Adrenal gland (tissue), 12 donors: ENCODE measurements around the gene DSTN. TPM values are rescaled to one million over a fixed set of nuclear protein-coding genes. Genes with fewer than 3 reads are reported as not detected.

Source experiments
- DNase-seq, 7 donors: peaks; one replicate each; pipeline ENCODE4 v3.0.0-alpha.2; 2019 to 2020
- H3K27ac ChIP-seq, 5 donors: fragments of 200-600 bp; sonication (generic) in 4 of 5; 1 replicate in 3 of 5; 2 replicates in 2 of 5; pipeline versions ENCODE4 v1.5.1 to v1.8.0; 2016 to 2020; ENCODE audit warnings: mild to moderate bottlenecking in 1 of 5
- H3K27me3 ChIP-seq: fragments of 200-600 bp; 2 replicates; pipeline ENCODE4 v1.8.0; 2021
- H3K36me3 ChIP-seq, 2 donors: fragments of 200-600 bp; replicated peaks in 1 of 2; 1 replicate in 1 of 2; 2 replicates in 1 of 2; pipeline versions ENCODE4 v1.5.1 to v1.8.0; 2018 to 2022
- H3K4me1 ChIP-seq, 2 donors: fragments of 200-600 bp; replicated peaks in 1 of 2; 1 replicate in 1 of 2; 2 replicates in 1 of 2; pipeline versions ENCODE4 v1.5.1 to v1.8.0; 2018 to 2021
- H3K4me3 ChIP-seq, 4 donors: fragments of 200-600 bp; sonication (generic) in 3 of 4; one replicate each; pipeline ENCODE4 v1.5.1; 2016 to 2018
- H3K9me3 ChIP-seq, 3 donors: fragments of 200-600 bp; sonication (generic) in 1 of 3; replicated peaks in 1 of 3; 1 replicate in 2 of 3; 2 replicates in 1 of 3; pipeline versions ENCODE4 v1.5.1 to v1.8.0; 2016 to 2021
- CTCF ChIP-seq, 6 experiments: fragments of 450-650 bp in 4 of 6; fragments of 200-600 bp in 2 of 6; sonication (generic) in 1 of 6; IDR thresholded peaks; 1 replicate in 5 of 6; 2 replicates in 1 of 6; pipeline versions ENCODE4 v1.5.1 to v1.8.0; 2016 to 2021; ENCODE audit warnings: antibody characterized with exemption in 6 of 6, mild to moderate bottlenecking in 2 of 6, moderate library complexity in 1 of 6
- POLR2A ChIP-seq, 2 donors: fragments of 450-650 bp; IDR thresholded peaks; one replicate each; pipeline ENCODE4 v1.6.1; 2017; ENCODE audit warnings: antibody characterized with exemption in 2 of 2, mild to moderate bottlenecking in 2 of 2, moderate library complexity in 1 of 2
- WGBS, 4 donors: extraction: QIAGEN DNeasy Blood & Tissue Kit in 2 of 4; methylation state at CpG; one replicate each; pipeline versions ENCODE4 v1.1.5 to v1.1.7; 2013 to 2017; 5-methylcytosine and 5-hydroxymethylcytosine counted together
- intact Hi-C, 2 donors: fragments of 100-400 bp; cut with DNase I; formaldehyde crosslinking; loops; one replicate each; pipeline versions ENCODE4 v1.14.1 to v1.15.0; 2022 to 2023
- polyA plus RNA-seq, 3 donors: library from polyadenylated mRNA; stranded (reverse); fragments of 200-250 nt in 2 of 3; fragments of 350-450 nt in 1 of 3; fragmentation: Illumina TruSeq in 1 of 3; extraction: RNeasy Lipid Tissue Mini Kit (QIAGEN cat#74804) in 1 of 3; gene quantifications; one replicate each; pipeline ENCODE4 v1.2.3, GENCODE V29; 2013 to 2014
- total RNA-seq, 9 donors: library from RNA; depleted of rRNA in 4 of 9; stranded (reverse); fragments of >200 nt in 4 of 9; fragments of 120-200 nt in 1 of 9; fragmentation: NEBNext Ultra II Directional in 1 of 9; extraction: Animal tissue kit (Norgen Biotek cat#: 25700) in 1 of 9; gene quantifications; one replicate each; pipeline versions ENCODE4 v1.1.0 to v1.2.4, GENCODE V29; 2013 to 2023
- donor health status: healthy with polysubstance abuse.
- donor health status: Bipolar disorder and iron deficiency.
- donor health status: DM: yes; HTN: yes; CAD: no.
- donor health status: DM: no; HTN: no; CAD: no.
- donor health status: DM: no; HTN: no; CAD: no.
- donor health status: DM: yes; HTN: yes; CAD: no.

DSTN gene
- total and polyA plus RNA-seq, 12 donors, result 184 to 552 (median 273) TPM

DNA sequence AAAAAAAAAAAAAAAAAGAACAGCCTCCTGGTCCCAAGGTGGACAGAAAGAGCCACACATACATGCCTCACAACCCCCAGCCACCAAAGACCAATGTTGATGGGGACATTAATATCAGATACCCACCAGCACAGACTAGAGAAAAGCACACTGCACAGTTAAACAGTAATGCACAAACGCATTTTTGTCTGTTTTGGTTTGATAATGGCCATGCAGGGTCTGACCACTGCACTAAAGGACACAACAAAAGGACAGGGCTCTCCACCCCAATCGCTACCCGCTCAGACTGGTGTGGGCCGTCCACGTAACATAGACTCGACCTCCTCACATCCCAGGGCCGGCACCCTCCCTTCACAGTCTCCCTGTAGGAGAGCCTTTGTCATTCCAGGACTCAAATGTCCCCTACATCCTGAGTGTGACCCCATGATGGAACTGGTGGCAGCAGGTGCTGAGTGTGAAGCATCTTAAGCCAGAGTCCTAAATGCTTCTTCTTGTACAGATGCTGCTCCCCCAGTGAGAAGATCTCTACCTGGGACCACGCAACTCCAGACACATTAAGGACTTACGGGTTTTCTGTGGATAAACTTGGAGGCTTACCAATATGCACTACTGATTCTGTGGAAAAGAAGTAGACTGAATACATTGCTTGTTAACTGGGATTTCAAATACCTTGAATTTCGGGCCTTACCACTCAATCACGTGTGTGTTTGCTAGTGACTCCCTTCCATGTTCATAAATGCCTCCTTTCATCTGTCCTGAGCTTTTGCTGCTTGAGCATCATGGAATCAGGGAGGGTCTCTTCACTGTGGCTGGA lies 84.2 kb downstream of the DSTN start:
- DNase-seq, result peak in 1 of 7 donors; percentile 6
- Histone ChIP-seq H3K9me3 (no peaks in the 10 kb centered on the region), H3K36me3 (peaks cover 0 to 14% of the 10 kb centered on the region in 2 donors), H3K27ac (no peak overlapping the region), H3K4me3 (no peak overlapping the region), H3K27me3 (no peaks in the 10 kb centered on the region), H3K4me1 (peaks cover 27 to 37% of the 10 kb centered on the region in 2 donors)
- WGBS, 4 donors, result 80 to 92% (median 89%) methylated on average over 11 of the region's 11 CpGs
- intact Hi-C loops, result no loop called here
- no peak for TF ChIP-seq CTCF (IDR thresholded peaks at IDR 0.05)
- TF ChIP-seq POLR2A (IDR thresholded peaks at IDR 0.05), result no peak

DNA sequence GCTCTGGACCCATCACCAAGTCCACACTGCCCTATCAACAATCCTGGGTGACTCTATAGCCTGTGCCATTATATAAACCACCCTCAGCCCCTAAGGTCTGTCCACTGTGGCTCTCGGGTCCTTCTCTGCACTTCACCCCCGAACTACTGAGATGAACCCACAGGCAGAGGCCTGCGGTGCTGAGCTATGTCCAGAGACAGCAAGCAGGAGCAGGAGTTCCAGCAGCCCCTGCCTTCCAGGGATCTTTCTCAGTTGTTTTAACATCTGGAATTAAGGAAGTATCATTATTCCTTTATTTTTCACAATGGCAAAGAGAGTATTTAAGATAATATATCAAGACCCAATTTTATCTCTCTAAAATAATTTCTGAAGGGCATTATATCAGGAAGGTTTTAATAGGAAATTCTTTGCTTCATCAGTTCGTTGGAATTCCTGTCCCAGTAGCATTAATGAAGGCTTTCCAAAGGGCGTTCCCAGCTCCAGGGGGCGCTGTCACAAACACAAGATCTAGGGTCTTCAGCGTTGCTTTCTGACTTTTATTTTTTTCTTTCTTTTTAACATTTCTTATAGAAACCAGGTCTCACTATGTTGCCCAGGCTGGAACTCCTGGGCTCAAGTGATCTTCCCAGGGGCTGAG lies 84.9 kb downstream of the DSTN start:
- H3K27me3 ChIP-seq, result no peaks in the 10 kb centered on the region
- H3K4me1 ChIP-seq, result peaks cover 24 to 30% of the 10 kb centered on the region in 2 donors
- no peaks in the 10 kb centered on the region for H3K9me3 ChIP-seq
- H3K36me3 ChIP-seq, result peaks cover 0 to 16% of the 10 kb centered on the region in 2 donors
- WGBS, 4 donors, result 60 to 67% (median 64%) methylated on average over 7 of the region's 7 CpGs
- no peak overlapping the region for H3K4me3 ChIP-seq
- H3K27ac ChIP-seq, result no peak overlapping the region
- peak in 4 of 6 experiments; percentile 36 to 49 (median 41) for TF ChIP-seq CTCF (IDR thresholded peaks at IDR 0.05)
- TF ChIP-seq POLR2A (IDR thresholded peaks at IDR 0.05), result no peak
- intact Hi-C loops, result no loop called here
- DNase-seq, result peak in 2 of 7 donors; percentile 44 to 68

- Histone ChIP-seq H3K4me1 (peaks cover 24 to 28% of the 10 kb centered on the region in 2 donors), H3K27me3 (no peaks in the 10 kb centered on the region), H3K36me3 (peaks cover 0 to 20% of the 10 kb centered on the region in 2 donors), H3K4me3 (no peak overlapping the region), H3K27ac (no peak overlapping the region), H3K9me3 (no peaks in the 10 kb centered on the region)
- 83 to 87% (median 85%) methylated on average over 6 to 7 of the region's 7 CpGs for WGBS, 4 donors
- intact Hi-C loops, result no loop called here
- peak in 1 of 7 donors; percentile 48 for DNase-seq
- TF ChIP-seq CTCF (IDR thresholded peaks at IDR 0.05) (peak in 1 of 6 experiments; percentile 3), POLR2A (IDR thresholded peaks at IDR 0.05) (no peak)
These were observed 85.4 kb downstream of the DSTN start for GRCh38 chr20:17655286-17655651.

- 83 to 87% (median 86%) methylated on average over 11 of the region's 11 CpGs for WGBS, 4 donors
- peaks cover 19 to 28% of the 10 kb centered on the region in 2 donors for H3K4me1 ChIP-seq
These were observed 86.1 kb downstream of the DSTN start for GRCh38 chr20:17655865-17656479.

More at GRCh38 chr20:17655865-17656479, 86.1 kb downstream of the DSTN start:
- no peak overlapping the region for H3K27ac ChIP-seq
- peaks cover 0 to 20% of the 10 kb centered on the region in 2 donors for H3K36me3 ChIP-seq
- no peaks in the 10 kb centered on the region for H3K27me3 ChIP-seq
- H3K4me3 ChIP-seq, result no peak overlapping the region
- no peaks in the 10 kb centered on the region for H3K9me3 ChIP-seq
- TF ChIP-seq CTCF (IDR thresholded peaks at IDR 0.05) (no peak), POLR2A (IDR thresholded peaks at IDR 0.05) (no peak)
- DNase-seq, result peak in 1 of 7 donors; percentile 45
- intact Hi-C loops, result no loop called here
